22Rv1 (cell line): ENCODE results near the gene TM4SF4.

ENCODE experiments used
- H3K27ac ChIP-seq: fragments of 450-650 bp; 2 replicates; pipeline ENCODE4 v1.5.1; 2017
- CTCF ChIP-seq: fragments of 450-650 bp; IDR thresholded peaks from 2 replicates; pipeline ENCODE4 v1.5.1; 2017; ENCODE audit warnings: mild to moderate bottlenecking
- ZFX ChIP-seq: fragments of 450-650 bp; IDR thresholded peaks from 2 replicates; pipeline ENCODE4 v1.6.1; 2017; ENCODE audit warnings: antibody characterized with exemption, borderline replicate concordance

TM4SF4 gene

DNA sequence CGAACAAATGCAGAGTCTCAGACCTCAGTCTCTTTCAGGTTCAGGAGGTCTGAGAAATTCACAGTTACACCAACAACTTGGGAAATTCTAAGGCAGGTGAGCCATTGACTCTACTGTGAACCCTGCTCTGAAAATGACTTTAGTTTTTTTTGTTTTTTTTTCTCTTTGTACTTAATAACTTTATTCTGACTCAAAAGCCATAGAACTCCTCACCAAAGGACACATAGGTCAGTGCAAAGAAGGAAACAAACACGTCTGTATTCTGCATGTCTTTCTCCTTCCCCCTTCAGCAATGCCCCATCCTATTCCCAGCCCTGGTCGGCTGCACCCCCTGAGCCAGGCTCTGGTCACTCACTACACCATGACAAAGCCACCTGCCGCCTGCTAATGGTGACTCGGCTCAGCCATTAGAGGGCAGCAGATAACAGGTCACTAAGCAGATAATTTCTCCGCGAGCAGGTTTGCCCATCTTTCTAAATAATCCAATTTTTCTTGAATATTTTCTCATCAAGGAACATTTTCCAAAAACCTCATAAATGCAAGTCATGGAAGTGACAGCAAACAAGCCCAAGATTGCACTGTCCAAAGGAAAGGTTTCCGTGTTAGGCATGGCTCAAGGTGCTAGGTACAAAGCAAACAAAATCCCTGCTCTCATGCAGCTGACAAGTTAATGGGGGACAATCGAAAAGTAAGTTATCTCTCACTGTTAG, 37.7 kb downstream of the TM4SF4 start:
- TF ChIP-seq ZFX (no peak), CTCF (peak; percentile 94)
- no peak overlapping the region for H3K27ac ChIP-seq

DNA sequence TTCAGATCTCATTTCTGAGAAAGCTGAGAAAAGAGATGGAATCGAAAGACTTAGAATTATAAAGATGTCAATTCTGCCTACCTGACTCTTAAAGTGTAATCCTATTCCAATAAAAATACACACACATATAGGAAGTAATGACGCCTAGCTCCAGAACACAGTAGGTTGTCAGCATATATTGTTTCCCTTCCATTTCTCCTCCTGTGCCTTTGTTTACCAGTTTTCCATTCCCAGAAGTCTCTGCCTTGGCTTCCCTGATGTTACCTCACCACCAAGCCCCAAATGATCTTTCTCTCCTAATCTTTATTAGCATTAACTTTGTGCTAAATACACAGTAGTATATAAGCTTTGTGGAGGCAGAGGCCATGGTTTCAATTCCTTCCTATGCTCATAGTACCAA, 40.0 kb downstream of the TM4SF4 start:
- TF ChIP-seq ZFX (no peak), CTCF (no peak)
- H3K27ac ChIP-seq = no peak overlapping the region

GRCh38 chr3:149515249-149515648, 40.8 kb downstream of the TM4SF4 start:
- no peak overlapping the region for H3K27ac ChIP-seq

DNA sequence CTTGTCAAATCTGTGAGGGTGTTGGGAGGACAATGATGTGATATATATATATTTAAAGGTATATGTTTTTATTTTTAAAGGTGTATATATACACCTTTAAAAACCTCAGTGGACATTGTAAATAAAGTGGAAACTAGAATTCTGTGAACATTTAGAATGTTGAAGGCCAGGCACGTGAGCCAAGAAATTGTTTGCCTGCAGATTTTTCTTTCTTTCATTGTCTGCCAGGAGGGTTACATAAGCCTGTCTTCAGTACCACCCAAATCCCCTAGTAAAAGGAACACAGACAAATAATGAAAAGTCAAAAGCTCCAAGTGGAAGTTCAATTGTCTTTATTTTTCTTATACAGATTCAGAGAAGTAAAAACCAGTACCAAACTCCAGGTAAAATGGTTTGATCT, 42.4 kb downstream of the TM4SF4 start:
- TF ChIP-seq CTCF (no peak), ZFX (no peak)
- H3K27ac ChIP-seq = no peak overlapping the region

More at GRCh38 chr3:149515249-149515648, 40.8 kb downstream of the TM4SF4 start:
- no peak for TF ChIP-seq CTCF
- no peak for TF ChIP-seq ZFX

DNA sequence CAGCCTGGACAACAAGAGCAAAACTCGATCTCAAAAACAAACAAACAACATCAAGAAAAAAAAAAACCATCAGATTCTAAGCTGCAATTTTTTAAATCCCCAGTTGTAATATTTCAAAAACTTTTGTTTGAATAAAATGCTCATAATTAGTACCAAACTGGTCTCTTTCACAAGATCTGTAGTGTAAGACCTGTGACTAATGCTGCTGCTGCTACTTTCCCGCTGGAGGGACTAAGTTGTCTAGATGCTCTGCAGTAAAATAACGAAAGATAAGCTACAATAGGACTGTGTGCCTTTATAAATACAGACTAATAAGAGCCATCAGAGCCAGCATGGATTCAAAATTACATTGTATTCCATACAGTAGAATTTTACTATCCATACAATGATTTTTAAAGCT, 45.4 kb downstream of the TM4SF4 start:
- H3K27ac ChIP-seq = no peak overlapping the region
- TF ChIP-seq ZFX = no peak
- TF ChIP-seq CTCF = no peak

- no peak for TF ChIP-seq CTCF
- no peak for TF ChIP-seq ZFX
- H3K27ac ChIP-seq = no peak overlapping the region
These were observed 49.2 kb downstream of the TM4SF4 start for GRCh38 chr3:149523512-149524299.

DNA sequence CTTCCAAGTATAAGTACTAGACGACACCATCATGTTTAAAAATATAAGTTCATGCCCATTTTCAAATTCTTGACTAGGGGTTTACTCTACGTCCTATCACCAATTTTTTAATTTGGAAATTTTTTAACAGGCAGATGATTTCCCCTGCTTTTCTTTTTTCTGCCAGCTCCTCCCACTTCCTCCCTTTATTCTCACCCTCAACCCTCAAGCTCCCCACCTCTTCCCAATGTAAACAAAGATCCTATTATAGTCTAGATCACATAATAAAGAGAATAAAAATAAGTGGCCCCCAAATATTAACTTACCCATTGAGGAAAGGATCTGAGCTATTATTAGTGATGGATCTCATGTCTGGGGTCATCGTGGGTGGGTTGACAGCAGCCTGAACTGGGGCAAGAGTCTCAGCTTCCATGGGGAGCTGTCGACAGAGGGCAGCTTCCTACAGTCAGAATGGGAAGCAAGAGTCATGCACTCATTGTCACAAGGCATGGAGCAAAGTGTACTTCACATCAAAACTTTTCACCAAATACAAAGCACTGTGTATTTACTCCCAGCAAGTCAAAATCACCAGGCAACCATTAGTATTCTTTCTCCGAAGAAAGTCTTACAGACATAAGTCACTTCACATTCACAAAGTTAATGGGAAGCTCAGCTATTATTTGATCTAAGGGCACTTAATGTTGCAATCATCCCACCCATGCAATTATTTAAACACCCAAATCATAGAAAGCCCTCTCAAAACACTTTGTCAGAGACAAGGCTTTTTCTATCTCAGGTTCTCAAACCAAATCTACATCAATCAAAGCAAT, 53.2 kb downstream of the TM4SF4 start:
- TF ChIP-seq ZFX = no peak
- no peak for TF ChIP-seq CTCF
- H3K27ac ChIP-seq = no peak overlapping the region
